Upper lobe of left lung (tissue), 6 donors: ENCODE data around the gene S100A5. TPM values are rescaled to one million over a fixed set of nuclear protein-coding genes. Genes with fewer than 3 reads are reported as not detected.

Experiments used
- ATAC-seq, 2 donors: fragments of 200-7000 bp; cut with Tn5 transposase; one replicate each; pipeline ENCODE4 v1.9.1; 2022; ENCODE audit warnings: mild to moderate bottlenecking in 2 of 2, moderate library complexity in 2 of 2; ENCODE audit not compliant: low FRiP score in 2 of 2
- DNase-seq, 2 donors: peaks; one replicate each; pipeline ENCODE4 v3.0.0-alpha.2; 2019 to 2020
- H3K27ac ChIP-seq, 4 donors: fragments of 200-600 bp; sonication (generic); one replicate each; pipeline ENCODE4 v1.5.1; 2016 to 2019
- H3K27me3 ChIP-seq, 4 donors: fragments of 200-600 bp; sonication (generic); one replicate each; pipeline ENCODE4 v1.5.1; 2017 to 2019
- H3K36me3 ChIP-seq, 4 donors: fragments of 200-600 bp; sonication (generic); one replicate each; pipeline ENCODE4 v1.5.1; 2016 to 2019
- H3K4me1 ChIP-seq, 4 donors: fragments of 200-600 bp; sonication (generic); one replicate each; pipeline ENCODE4 v1.5.1; 2018 to 2019
- H3K4me3 ChIP-seq, 4 donors: fragments of 200-600 bp; sonication (generic); one replicate each; pipeline ENCODE4 v1.5.1; 2017 to 2019; ENCODE audit warnings: mild to moderate bottlenecking in 2 of 4, moderate library complexity in 1 of 4
- H3K9me3 ChIP-seq, 4 donors: fragments of 200-600 bp; sonication (generic); one replicate each; pipeline ENCODE4 v1.5.1; 2018 to 2019
- EP300 ChIP-seq, 4 donors: sonication (generic); formaldehyde crosslinking; IDR thresholded peaks; one replicate each; pipeline ENCODE4 v1.5.1; 2017; ENCODE audit warnings: antibody characterized with exemption in 4 of 4, control low read depth in 2 of 4
- POLR2A ChIP-seq, 4 donors: fragments of 450-650 bp; IDR thresholded peaks; one replicate each; pipeline ENCODE4 v1.5.1; 2016 to 2017; ENCODE audit warnings: antibody characterized with exemption in 4 of 4, mild to moderate bottlenecking in 2 of 4
- POLR2AphosphoS5 ChIP-seq, 2 donors: sonication (generic); formaldehyde crosslinking; IDR thresholded peaks; one replicate each; pipeline ENCODE4 v1.5.1; 2017; ENCODE audit warnings: antibody characterized with exemption in 2 of 2
- WGBS, 2 donors: methylation state at CpG; one replicate each; pipeline ENCODE4 v1.1.5; 2017 to 2018; 5-methylcytosine and 5-hydroxymethylcytosine counted together
- total RNA-seq, 6 donors: library from RNA; depleted of rRNA in 4 of 6; stranded (reverse); fragments of >200 nt in 4 of 6; gene quantifications; one replicate each; pipeline versions ENCODE4 v1.1.0 to v1.2.1, GENCODE V29; 2016 to 2021
- TF ChIP-seq, protein P1 (sequence below), 6 experiments: fragments of 450-650 bp in 4 of 6; fragments of 200-600 bp in 2 of 6; sonication (generic) in 2 of 6; IDR thresholded peaks; one replicate each; pipeline ENCODE4 v1.5.1; 2016 to 2019; ENCODE audit warnings: antibody characterized with exemption in 6 of 6
- donor health status: DM: no; HTN: no; CAD: no; lungs with moderate emphysema.
- donor health status: DM: no; HTN: yes; CAD: no; lungs with severe emphysema.

S100A5 gene
- total RNA-seq, 6 donors from 2014 or later: not detected

- Histone ChIP-seq H3K27ac (peak overlapping the region; percentile 98 to 100 (median 99)), H3K27me3 (no peaks in the 10 kb centered on the region), H3K4me1 (peaks cover 39 to 52% (median 46%) of the 10 kb centered on the region in 4 donors), H3K4me3 (peak overlapping the region; percentile 71 to 91 (median 87)), H3K9me3 (no peaks in the 10 kb centered on the region), H3K36me3 (peaks cover 0 to 14% (median 8%) of the 10 kb centered on the region in 4 donors)
- 28 to 32% methylated on average over 32 to 34 of the region's 34 CpGs for WGBS, 2 donors
- peak; percentile 75 to 79 for ATAC-seq
- TF ChIP-seq POLR2A (IDR thresholded peaks at IDR 0.05) (peak in 1 of 4 donors; percentile 37), POLR2AphosphoS5 (IDR thresholded peaks at IDR 0.05) (peak; percentile 56 to 71), EP300 (IDR thresholded peaks at IDR 0.05) (no peak)
- TF ChIP-seq, protein P1, sequence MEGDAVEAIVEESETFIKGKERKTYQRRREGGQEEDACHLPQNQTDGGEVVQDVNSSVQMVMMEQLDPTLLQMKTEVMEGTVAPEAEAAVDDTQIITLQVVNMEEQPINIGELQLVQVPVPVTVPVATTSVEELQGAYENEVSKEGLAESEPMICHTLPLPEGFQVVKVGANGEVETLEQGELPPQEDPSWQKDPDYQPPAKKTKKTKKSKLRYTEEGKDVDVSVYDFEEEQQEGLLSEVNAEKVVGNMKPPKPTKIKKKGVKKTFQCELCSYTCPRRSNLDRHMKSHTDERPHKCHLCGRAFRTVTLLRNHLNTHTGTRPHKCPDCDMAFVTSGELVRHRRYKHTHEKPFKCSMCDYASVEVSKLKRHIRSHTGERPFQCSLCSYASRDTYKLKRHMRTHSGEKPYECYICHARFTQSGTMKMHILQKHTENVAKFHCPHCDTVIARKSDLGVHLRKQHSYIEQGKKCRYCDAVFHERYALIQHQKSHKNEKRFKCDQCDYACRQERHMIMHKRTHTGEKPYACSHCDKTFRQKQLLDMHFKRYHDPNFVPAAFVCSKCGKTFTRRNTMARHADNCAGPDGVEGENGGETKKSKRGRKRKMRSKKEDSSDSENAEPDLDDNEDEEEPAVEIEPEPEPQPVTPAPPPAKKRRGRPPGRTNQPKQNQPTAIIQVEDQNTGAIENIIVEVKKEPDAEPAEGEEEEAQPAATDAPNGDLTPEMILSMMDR (IDR thresholded peaks at IDR 0.05): peak; percentile 90 to 96 (median 93)
- DNase-seq: peak; percentile 91 to 95
Measured at GRCh38 chr1:153532769-153533599, 7.8 kb downstream of the S100A5 start.

DNA sequence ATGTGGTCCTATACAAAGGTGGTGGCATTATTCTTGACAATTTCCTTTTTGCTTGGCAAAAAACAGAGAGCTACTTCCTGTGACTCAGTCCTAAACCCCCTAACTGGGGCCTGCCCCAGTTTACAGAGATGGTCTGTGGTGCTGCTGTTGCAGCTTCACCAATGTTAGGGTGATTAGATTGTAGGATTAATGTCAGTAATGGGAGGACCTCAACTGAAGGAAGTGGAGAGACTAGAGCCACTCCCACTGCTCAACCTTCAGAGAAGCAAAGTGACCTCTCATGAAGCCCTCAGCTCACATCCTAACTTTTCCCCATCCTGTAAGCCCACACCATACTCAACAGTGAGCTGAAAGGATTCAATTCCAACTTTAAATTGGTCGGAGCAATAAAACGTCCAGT is 8.6 kb downstream of the S100A5 start:
- 79 to 83% methylated on average over 2 of the region's 2 CpGs for WGBS, 2 donors
- DNase-seq: no peak
- H3K9me3 ChIP-seq: no peaks in the 10 kb centered on the region
- H3K4me3 ChIP-seq: no peak overlapping the region
- ATAC-seq: no peak
- H3K36me3 ChIP-seq: peaks cover 0 to 16% (median 8%) of the 10 kb centered on the region in 4 donors
- H3K4me1 ChIP-seq: peaks cover 38 to 50% (median 45%) of the 10 kb centered on the region in 4 donors
- no peaks in the 10 kb centered on the region for H3K27me3 ChIP-seq
- TF ChIP-seq POLR2AphosphoS5 (IDR thresholded peaks at IDR 0.05) (no peak), POLR2A (IDR thresholded peaks at IDR 0.05) (no peak), EP300 (IDR thresholded peaks at IDR 0.05) (no peak)
- TF ChIP-seq, protein P1 (IDR thresholded peaks at IDR 0.05): no peak
- H3K27ac ChIP-seq: peak overlapping the region; percentile 98 to 100 (median 99)

DNA sequence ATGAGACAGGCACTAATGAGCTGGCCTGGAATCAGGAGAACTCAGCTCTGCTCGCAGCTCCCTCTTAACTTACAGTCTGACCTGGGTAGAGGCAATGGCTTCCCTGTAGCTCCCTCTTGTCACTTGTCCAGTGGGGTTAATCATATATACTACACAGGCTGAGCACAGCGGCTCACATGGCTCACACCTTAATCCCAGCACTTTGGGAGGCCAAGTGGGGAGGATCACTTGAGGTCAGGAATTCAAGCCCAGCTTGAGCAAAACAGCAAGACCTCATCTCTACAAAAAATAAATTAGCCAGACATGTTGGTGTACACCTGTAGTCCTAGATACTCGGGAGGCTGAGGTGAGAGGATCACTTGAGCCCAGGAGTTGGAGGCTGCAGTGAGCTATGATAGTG is 9.1 kb downstream of the S100A5 start:
- Histone ChIP-seq H3K27me3 (no peaks in the 10 kb centered on the region), H3K36me3 (peaks cover 0 to 16% (median 8%) of the 10 kb centered on the region in 4 donors), H3K4me1 (peaks cover 36 to 46% (median 40%) of the 10 kb centered on the region in 4 donors), H3K27ac (peak overlapping the region in 3 of 4 donors; percentile 98 to 100 (median 100)), H3K4me3 (no peak overlapping the region), H3K9me3 (no peaks in the 10 kb centered on the region)
- WGBS, 2 donors: 90 to 94% methylated on average over 3 of the region's 3 CpGs
- TF ChIP-seq, protein P1 (IDR thresholded peaks at IDR 0.05): no peak
- no peak for TF ChIP-seq POLR2A (IDR thresholded peaks at IDR 0.05)
- TF ChIP-seq EP300 (IDR thresholded peaks at IDR 0.05): no peak
- TF ChIP-seq POLR2AphosphoS5 (IDR thresholded peaks at IDR 0.05): no peak
- ATAC-seq (no peak), DNase-seq (no peak)

DNA sequence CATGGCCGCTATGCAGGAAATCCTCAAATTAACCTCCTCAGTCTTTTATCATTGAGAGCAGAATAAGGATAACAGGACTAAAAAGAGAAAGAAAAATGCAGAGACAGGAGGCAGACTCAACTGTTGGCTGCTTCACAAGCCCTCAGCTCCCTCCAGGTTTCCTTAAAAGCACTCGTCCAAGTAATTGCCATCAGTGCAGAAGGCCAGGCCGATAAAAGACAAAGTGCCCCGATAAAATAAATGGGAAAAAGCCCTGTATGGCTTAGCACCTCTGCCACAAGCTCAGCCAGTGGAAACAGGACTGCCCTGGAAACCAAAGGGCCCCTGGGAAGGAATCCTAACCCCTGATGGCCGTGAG is 13.1 kb downstream of the S100A5 start:
- H3K9me3 ChIP-seq: no peaks in the 10 kb centered on the region
- no peak overlapping the region for H3K27ac ChIP-seq
- no peak overlapping the region for H3K4me3 ChIP-seq
- DNase-seq: no peak
- peaks cover 12 to 25% (median 22%) of the 10 kb centered on the region in 4 donors for H3K4me1 ChIP-seq
- TF ChIP-seq POLR2A (IDR thresholded peaks at IDR 0.05) (no peak), EP300 (IDR thresholded peaks at IDR 0.05) (no peak), POLR2AphosphoS5 (IDR thresholded peaks at IDR 0.05) (no peak)
- TF ChIP-seq, protein P1 (IDR thresholded peaks at IDR 0.05): no peak
- ATAC-seq: no peak
- H3K27me3 ChIP-seq: no peaks in the 10 kb centered on the region
- peaks cover 0 to 4% (median 0%) of the 10 kb centered on the region in 4 donors for H3K36me3 ChIP-seq
- WGBS, 2 donors: 88 to 91% methylated on average over 5 of the region's 5 CpGs
